HG03469 (cell line): ENCODE results near the gene ITIH4.

Experiments used
- ATAC-seq: cut with Tn5 transposase; IDR thresholded peaks from one replicate; pipeline ENCODE4 v1.9.1; 2021; ENCODE audit warnings: mild to moderate bottlenecking, moderate library complexity, moderate number of reproducible peaks; ENCODE audit not compliant: unreplicated experiment

ITIH4 gene

DNA sequence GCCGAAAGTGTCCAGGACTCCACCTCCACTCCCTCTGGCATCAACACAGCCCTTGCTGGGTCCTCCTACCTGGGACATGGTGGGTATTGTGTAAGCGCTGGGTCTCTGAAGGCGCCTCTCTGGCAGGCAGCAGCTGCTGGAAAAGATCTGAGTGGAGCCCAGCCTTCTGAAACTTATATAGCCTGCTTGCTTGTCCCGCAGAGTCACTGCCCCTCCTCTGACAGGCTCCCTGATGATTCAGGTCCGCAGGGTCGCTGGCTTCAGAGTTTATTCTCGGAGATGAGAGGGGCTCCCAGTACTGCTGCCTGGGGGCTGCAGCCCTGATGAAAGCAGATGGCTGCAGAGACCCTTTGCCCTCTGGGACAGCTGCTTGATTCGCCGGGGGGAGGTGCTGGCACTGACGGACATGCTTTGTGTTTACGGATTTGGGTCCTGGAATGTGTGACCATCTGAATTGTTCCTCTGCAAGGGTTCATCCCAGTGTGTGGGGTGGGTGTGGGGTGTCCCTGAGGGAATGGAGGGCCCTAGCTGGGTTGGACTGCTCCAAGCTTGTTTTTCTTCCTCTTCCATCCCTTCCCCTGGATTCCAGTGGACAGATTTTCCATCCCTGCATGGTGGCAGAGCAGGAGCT is 4.5 kb upstream of the ITIH4 start, which contains the start of gene MUSTN1:
MUSTN1 (minus strand) TSS at position 149 of the 631 bp plus-strand sequence; CDS start at position 78, 71 bp downstream.
- no peak for ATAC-seq

DNA sequence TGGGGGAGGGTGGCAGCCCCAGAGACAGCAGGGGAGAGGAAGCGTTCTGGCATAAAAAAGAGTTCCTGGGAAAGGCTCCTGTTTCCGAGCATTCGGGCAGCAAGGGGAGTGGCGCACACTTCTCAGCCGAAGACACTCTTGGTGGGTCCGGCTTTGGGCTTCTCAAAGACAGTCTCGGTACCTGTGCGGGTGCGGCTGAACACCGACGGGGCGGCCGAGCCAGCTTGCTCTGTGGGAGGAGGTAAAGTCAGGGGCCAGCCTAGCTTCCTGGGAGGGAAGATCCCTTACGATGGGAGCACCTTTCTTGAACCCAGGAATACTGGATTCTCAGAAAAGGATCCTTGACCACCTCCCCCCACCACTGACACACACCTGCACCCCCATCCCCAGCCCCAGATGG is 2.7 kb upstream of the ITIH4 start:
- ATAC-seq: no peak

- no peak for ATAC-seq
Measured at GRCh38 chr3:52831500-52832301, 1.2 kb upstream of the ITIH4 start.

GRCh38 chr3:52829906-52830463 is 487 bp downstream of the ITIH4 start:
- no peak for ATAC-seq

DNA sequence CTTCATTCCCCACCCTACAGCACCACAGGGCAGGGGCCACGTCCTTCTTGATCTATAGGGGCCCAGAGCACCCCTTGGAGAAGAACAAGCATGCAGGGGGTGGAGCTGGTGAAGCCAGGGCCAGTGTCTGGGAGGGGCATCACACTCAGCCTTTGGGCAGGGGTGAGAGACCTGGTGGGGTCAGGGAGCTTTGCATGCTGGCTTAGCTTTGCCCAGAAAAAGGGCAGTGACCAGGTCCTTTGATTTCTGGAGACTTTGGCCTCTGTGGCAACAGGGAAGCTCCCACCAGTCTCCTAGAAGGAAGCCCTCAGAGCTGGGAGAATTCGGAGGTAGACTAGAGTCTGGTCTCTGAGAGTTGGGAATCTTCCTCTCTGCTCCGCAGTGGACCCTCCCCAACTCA is 990 bp downstream of the ITIH4 start:
- no peak for ATAC-seq

DNA sequence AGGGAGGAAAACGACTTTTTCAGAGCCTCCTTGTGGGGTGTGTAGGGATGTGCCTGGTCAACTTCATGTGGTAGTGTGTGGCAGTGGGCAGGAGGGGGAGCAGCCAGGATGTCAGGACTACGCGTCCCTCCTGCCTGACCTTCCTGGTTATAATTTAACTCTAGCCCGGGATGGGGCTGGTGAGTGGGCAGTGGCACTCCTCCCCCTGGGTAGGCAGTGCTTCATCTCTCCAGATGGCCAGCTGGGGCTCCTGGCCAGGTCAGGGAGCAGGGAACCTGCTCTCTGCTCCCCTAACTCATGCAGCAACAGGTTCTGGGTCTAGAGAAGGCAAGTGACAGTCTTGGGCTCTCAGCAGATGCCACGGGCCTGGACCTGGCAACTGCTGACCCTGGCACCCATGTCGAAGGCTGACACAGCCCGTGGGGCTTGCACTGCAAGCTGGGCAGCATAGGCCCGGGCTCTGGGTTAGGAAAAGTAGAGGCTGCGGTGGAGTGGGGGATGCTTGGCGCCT is 2.6 kb downstream of the ITIH4 start:
- ATAC-seq: no peak

- no peak for ATAC-seq
Measured at GRCh38 chr3:52827441-52827840, 3.0 kb downstream of the ITIH4 start.

DNA sequence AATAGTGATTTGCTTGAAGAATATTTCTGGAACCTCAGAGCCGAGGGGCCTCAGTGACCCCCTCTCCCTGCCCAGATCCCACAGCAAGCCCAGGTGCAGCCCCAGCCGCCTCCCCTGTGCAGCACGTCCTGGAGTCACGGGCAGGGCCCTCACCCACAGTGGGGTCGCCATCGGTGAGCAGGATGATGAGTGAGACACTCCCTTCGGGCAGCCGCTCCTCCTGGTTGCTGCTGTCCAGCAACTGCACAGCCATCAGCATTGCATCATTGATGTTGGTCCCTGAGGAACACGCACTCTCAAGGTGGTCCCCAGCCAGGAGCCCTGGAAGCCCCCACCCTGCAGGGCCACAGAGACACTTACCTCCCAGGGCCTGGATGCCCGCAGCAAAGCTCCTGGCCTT is 6.4 kb downstream of the ITIH4 start:
- ATAC-seq: no peak

GRCh38 chr3:52822363-52822762 is 8.1 kb downstream of the ITIH4 start:
- no peak for ATAC-seq

- no peak for ATAC-seq
Measured at GRCh38 chr3:52820736-52821135, 9.7 kb downstream of the ITIH4 start.

DNA sequence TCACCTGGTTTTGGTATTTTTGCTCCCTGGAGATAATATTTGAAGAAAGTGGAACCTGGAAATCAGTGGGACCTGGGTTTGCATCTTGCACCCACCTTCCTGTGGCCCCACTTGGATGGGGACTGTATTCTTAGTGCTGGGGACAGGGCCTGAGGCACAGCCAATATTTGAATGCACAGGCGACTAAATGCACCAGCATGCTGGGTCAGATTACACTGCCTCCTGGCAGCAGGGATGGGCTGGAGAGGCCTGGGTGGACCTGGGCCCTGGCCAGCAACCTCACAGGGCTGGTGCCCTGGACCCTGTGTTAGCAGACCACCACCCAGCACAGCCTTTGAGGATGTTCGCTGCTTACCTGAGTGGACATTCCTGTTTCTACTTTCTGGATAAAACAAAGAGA is 10.5 kb downstream of the ITIH4 start:
- no peak for ATAC-seq

- ATAC-seq: no peak
Measured at GRCh38 chr3:52817860-52818259, 12.6 kb downstream of the ITIH4 start.

DNA sequence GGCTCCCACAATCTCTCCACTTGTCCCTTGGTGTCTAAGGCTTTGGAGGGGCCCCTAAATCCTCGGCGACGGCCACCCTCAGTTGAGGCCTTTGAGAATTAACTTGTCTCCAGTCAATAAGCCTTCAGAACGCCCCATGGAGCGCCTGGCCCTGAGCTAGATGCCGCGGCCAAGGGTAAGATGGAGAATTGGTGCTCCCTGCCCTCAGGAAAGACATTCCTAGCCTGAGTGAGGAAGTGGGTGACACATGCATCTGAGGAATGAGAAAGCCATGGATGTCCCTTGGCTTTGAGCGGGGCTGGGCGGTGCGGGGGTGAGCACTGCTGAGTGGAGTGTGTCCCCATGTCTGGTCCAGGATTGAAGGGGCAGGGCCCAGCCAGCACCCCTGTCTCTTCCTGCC is 13.3 kb downstream of the ITIH4 start:
- no peak for ATAC-seq

- ATAC-seq: no peak
Measured at GRCh38 chr3:52816654-52817053, 13.8 kb downstream of the ITIH4 start.

- ATAC-seq: no peak
Measured at GRCh38 chr3:52816199-52816598, 14.3 kb downstream of the ITIH4 start.

DNA sequence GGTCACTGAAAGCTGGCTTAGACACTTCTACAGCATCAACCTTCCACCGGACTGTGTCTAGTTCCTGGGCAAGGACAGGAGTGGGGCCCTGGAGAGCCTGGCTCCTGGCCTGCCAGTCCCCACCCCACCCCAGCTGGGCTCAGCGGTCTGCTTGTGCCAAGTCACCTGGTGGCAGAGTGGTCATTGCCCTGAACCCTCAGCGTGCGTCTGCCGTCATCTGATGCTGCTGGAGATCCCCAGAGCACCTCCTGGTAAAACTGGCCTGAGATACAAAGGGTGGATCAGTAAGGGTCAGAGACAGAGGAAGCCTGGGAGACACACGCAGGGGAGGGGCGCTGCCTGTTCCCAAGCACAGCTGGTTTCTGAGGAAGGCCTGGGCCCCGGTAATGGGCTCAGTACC is 16.7 kb downstream of the ITIH4 start:
- ATAC-seq: no peak

GRCh38 chr3:52811452-52812011 is 18.9 kb downstream of the ITIH4 start:
- no peak for ATAC-seq

GRCh38 chr3:52810923-52811322 is 19.5 kb downstream of the ITIH4 start:
- ATAC-seq: no peak

DNA sequence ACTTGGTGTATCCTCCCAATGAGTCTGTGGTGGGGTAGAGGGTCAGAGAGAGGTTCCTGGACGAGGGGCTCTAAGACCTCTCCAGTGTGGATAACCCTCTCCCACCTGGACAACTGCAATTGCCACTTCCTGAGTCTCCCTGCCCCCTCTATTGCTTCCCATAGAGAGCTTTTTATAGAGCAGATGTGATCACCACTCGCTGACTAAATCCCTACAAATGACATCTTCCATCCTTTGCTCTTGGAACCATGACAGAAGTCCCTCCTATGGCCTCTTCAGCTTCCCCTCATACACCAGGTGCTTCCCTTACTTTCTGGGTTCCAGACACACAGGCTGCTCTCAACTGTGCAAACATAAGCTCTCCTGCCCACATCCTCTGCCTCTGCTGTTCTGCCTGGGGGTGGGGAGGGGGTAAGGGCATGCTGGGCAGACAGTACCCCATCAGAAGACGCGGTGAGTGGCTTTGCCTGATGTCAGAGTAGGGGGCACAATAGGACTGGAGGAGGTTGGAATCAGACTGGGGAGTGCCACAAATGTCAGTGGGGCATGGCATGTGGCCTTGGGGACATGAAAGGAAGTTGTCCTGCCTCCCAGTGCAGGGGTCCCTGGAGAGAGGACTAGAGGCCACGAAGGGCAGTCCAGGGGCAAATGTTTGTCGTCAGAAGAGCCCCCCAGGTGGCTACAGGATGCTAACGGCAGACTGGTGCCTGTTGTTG is 20.7 kb downstream of the ITIH4 start:
- no peak for ATAC-seq

- ATAC-seq: no peak
Measured at GRCh38 chr3:52809149-52809548, 21.3 kb downstream of the ITIH4 start.
